ENCODE data around the gene C11orf98. TPM values are rescaled to one million over a fixed set of nuclear protein-coding genes. Genes with fewer than 3 reads are reported as not detected.
A peak's percentile ranks its signal among the peaks of the same experiment; 100 is the strongest.

C11orf98 gene
- total and polyA plus RNA-seq, 2 of the 13 experiments (the other 11 are each of a cell fraction or from before 2014, with no cell fraction given): 30.4 to 91.8 TPM

DNA sequence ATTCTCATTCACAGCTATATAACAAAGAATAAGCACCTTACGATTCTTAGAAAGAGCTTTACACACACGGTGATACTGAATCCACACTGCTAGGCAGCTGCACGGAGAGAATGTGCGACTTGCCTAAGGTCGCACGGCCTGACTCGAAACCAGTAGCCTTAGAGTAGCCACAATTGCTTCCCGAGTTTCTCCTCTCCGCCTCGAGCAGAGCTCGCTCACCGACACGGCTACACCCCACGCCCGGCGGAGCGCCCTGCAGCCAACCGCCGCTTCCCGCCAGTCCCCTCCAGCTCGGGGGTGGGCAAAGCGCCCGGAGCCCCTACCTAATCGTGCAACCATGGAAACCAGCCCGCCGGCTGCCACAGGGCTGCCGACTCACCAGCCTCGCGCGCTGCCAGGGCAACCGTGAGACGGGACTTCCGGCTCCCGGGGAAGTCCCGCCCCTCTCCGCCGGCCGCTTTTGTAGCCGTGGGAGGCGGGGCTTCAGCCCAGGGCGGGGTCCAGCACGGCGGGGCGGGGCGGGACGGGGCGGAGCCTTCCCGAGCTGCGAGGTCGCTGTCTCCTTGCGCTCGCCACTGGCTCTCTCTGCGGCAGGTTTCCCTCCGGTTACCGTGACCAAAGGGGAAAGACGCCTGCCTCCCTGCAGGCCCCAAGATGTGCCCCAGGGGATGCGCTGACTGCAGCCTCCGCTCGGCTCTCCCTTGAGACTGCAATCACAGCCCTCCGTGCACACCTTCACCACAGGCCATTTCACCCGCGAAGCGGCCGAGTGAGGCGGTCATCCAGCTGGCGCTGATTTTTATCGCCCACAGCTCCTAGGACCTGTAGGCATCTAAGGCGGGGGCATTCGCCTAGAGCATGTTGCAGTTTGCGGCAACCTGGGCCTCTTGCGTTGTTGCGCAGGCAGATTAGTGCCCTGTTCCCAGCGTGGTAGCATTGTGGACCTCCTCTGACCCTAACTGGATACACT lies 41.2 kb upstream of the C11orf98 start (continued):
- TF ChIP-seq, protein P1, sequence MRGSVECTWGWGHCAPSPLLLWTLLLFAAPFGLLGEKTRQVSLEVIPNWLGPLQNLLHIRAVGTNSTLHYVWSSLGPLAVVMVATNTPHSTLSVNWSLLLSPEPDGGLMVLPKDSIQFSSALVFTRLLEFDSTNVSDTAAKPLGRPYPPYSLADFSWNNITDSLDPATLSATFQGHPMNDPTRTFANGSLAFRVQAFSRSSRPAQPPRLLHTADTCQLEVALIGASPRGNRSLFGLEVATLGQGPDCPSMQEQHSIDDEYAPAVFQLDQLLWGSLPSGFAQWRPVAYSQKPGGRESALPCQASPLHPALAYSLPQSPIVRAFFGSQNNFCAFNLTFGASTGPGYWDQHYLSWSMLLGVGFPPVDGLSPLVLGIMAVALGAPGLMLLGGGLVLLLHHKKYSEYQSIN (CRISPR knock-in tag; IDR thresholded peaks at IDR 0.05; ENCODE audit: borderline replicate concordance): no peak
- TF ChIP-seq EED (CRISPR knock-in tag; IDR thresholded peaks at IDR 0.05): no peak
- no peak for TF ChIP-seq ZNF224 (CRISPR knock-in tag; IDR thresholded peaks at IDR 0.05)
- TF ChIP-seq, protein P2, sequence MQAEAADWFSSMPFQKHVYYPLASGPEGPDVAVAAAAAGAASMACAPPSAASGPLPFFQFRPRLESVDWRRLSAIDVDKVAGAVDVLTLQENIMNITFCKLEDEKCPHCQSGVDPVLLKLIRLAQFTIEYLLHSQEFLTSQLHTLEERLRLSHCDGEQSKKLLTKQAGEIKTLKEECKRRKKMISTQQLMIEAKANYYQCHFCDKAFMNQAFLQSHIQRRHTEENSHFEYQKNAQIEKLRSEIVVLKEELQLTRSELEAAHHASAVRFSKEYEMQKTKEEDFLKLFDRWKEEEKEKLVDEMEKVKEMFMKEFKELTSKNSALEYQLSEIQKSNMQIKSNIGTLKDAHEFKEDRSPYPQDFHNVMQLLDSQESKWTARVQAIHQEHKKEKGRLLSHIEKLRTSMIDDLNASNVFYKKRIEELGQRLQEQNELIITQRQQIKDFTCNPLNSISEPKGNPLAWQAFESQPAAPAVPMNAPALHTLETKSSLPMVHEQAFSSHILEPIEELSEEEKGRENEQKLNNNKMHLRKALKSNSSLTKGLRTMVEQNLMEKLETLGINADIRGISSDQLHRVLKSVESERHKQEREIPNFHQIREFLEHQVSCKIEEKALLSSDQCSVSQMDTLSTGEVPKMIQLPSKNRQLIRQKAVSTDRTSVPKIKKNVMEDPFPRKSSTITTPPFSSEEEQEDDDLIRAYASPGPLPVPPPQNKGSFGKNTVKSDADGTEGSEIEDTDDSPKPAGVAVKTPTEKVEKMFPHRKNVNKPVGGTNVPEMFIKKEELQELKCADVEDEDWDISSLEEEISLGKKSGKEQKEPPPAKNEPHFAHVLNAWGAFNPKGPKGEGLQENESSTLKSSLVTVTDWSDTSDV (CRISPR knock-in tag; IDR thresholded peaks at IDR 0.05): 0 out of 2 replicates have a peak, but pooled peaks have one; percentile 22
- no peak for TF ChIP-seq MEIS1 (CRISPR knock-in tag; IDR thresholded peaks at IDR 0.05; ENCODE audit: borderline replicate concordance)
- no peak for TF ChIP-seq SNRNP70 (IDR thresholded peaks at IDR 0.05; ENCODE audit: low read depth, low read length)
- TF ChIP-seq ZNF746 (CRISPR knock-in tag; IDR thresholded peaks at IDR 0.05): no peak
- no peak for TF ChIP-seq ZZZ3 (CRISPR knock-in tag; IDR thresholded peaks at IDR 0.05; ENCODE audit: borderline replicate concordance)
- TF ChIP-seq, protein P3, sequence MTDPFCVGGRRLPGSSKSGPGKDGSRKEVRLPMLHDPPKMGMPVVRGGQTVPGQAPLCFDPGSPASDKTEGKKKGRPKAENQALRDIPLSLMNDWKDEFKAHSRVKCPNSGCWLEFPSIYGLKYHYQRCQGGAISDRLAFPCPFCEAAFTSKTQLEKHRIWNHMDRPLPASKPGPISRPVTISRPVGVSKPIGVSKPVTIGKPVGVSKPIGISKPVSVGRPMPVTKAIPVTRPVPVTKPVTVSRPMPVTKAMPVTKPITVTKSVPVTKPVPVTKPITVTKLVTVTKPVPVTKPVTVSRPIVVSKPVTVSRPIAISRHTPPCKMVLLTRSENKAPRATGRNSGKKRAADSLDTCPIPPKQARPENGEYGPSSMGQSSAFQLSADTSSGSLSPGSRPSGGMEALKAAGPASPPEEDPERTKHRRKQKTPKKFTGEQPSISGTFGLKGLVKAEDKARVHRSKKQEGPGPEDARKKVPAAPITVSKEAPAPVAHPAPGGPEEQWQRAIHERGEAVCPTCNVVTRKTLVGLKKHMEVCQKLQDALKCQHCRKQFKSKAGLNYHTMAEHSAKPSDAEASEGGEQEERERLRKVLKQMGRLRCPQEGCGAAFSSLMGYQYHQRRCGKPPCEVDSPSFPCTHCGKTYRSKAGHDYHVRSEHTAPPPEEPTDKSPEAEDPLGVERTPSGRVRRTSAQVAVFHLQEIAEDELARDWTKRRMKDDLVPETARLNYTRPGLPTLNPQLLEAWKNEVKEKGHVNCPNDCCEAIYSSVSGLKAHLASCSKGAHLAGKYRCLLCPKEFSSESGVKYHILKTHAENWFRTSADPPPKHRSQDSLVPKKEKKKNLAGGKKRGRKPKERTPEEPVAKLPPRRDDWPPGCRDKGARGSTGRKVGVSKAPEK (CRISPR knock-in tag; IDR thresholded peaks at IDR 0.05; ENCODE audit: borderline replicate concordance): peak; percentile 59; the same call in 1 of the 2 replicates
- no peak for TF ChIP-seq MYC (CRISPR knock-in tag; IDR thresholded peaks at IDR 0.05; ENCODE audit: borderline replicate concordance)
- TF ChIP-seq, protein P4, sequence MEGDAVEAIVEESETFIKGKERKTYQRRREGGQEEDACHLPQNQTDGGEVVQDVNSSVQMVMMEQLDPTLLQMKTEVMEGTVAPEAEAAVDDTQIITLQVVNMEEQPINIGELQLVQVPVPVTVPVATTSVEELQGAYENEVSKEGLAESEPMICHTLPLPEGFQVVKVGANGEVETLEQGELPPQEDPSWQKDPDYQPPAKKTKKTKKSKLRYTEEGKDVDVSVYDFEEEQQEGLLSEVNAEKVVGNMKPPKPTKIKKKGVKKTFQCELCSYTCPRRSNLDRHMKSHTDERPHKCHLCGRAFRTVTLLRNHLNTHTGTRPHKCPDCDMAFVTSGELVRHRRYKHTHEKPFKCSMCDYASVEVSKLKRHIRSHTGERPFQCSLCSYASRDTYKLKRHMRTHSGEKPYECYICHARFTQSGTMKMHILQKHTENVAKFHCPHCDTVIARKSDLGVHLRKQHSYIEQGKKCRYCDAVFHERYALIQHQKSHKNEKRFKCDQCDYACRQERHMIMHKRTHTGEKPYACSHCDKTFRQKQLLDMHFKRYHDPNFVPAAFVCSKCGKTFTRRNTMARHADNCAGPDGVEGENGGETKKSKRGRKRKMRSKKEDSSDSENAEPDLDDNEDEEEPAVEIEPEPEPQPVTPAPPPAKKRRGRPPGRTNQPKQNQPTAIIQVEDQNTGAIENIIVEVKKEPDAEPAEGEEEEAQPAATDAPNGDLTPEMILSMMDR (CRISPR knock-in tag; IDR thresholded peaks at IDR 0.05): no peak
- TF ChIP-seq SETDB1 (CRISPR knock-in tag; IDR thresholded peaks at IDR 0.05; ENCODE audit: borderline replicate concordance): no peak
- TF ChIP-seq ZNF205 (CRISPR knock-in tag; IDR thresholded peaks at IDR 0.05): no peak
- TF ChIP-seq ZFP41 (CRISPR knock-in tag; IDR thresholded peaks at IDR 0.05; ENCODE audit: borderline replicate concordance): no peak
- TF ChIP-seq KAT8 (CRISPR knock-in tag; IDR thresholded peaks at IDR 0.05): peak; percentile 48; the same call in 1 of the 2 replicates
- TF ChIP-seq HDAC2 (CRISPR knock-in tag; IDR thresholded peaks at IDR 0.05): 0 out of 2 replicates have a peak, but pooled peaks have one; percentile 12
- TF ChIP-seq ZNF607 (CRISPR knock-in tag; IDR thresholded peaks at IDR 0.05; ENCODE audit: borderline replicate concordance): no peak
- TF ChIP-seq ZNF761 (CRISPR knock-in tag; conservative IDR thresholded peaks at IDR 0.05): no peak
- TF ChIP-seq ATF7-NPFF (CRISPR knock-in tag; IDR thresholded peaks at IDR 0.05; ENCODE audit: low read depth): peak; percentile 74

Measured in HepG2 (cell line).